H1 (cell line): ENCODE data around the gene ABI1. TPM values are rescaled to one million over a fixed set of nuclear protein-coding genes. Genes with fewer than 3 reads are reported as not detected.
"Not testable (repeated sequence)": the region's sequence is repeated elsewhere in the genome, so short reads cannot be mapped to it uniquely, and the experiment has no call there.

ENCODE experiments used
- CTCF ChIA-PET: fragments of 300-600 bp; sonication (Branson Sonifier 250); formaldehyde crosslinking; loops from one replicate; lab custom pipeline; 2021; ENCODE audit not compliant: partially characterized antibody; lab: Charles Lee
- POLR2A ChIA-PET: fragments of 300-600 bp; sonication (Branson Sonifier 250); formaldehyde crosslinking; loops from one replicate; lab custom pipeline; 2021; ENCODE audit warnings: inconsistent platforms; ENCODE audit not compliant: partially characterized antibody; lab: Charles Lee
- DNase-seq, 2 experiments: peaks; one replicate each; pipeline versions ENCODE4 v3.0.0 to v3.0.0-alpha.2; 2010 to 2022; ENCODE audit warnings: low spot score in 2 of 2, low read depth in 1 of 2, mixed read lengths in 1 of 2
- FAIRE-seq: peaks from 2 replicates; lab custom pipeline; 2011; peaks lifted over from hg19 to GRCh38; lab: Jason Lieb, UNC
- H2AFZ ChIP-seq: 2 replicates; pipeline ENCODE4 v1.8.1; 2012; ENCODE audit warnings: low read length, inconsistent platforms
- H2AK5ac ChIP-seq: 2 replicates; pipeline ENCODE4 v1.6.1; 2013; ENCODE audit warnings: low read depth, low read length
- H2BK120ac ChIP-seq: replicated peaks from 2 replicates; pipeline ENCODE3; 2013; ENCODE audit warnings: low read depth, low read length, inconsistent platforms
- H2BK12ac ChIP-seq: 2 replicates; pipeline ENCODE4 v1.6.1; 2013; ENCODE audit warnings: low read depth, low read length
- H2BK15ac ChIP-seq: 2 replicates; pipeline ENCODE4 v1.6.1; 2013; ENCODE audit warnings: low read length
- H2BK20ac ChIP-seq: 2 replicates; pipeline ENCODE4 v1.6.1; 2013; ENCODE audit warnings: low read length
- H2BK5ac ChIP-seq: 2 replicates; pipeline ENCODE4 v1.6.1; 2013; ENCODE audit warnings: low read depth, low read length
- H3K14ac ChIP-seq: 2 replicates; pipeline ENCODE4 v1.6.1; 2013; ENCODE audit warnings: inconsistent platforms; ENCODE audit not compliant: insufficient read length
- H3K18ac ChIP-seq: 2 replicates; pipeline ENCODE4 v1.6.1; 2013; ENCODE audit warnings: low read length; ENCODE audit errors: extremely low read depth
- H3K23ac ChIP-seq: 2 replicates; pipeline ENCODE4 v1.6.1; 2013; ENCODE audit warnings: inconsistent platforms; ENCODE audit not compliant: insufficient read length
- H3K23me2 ChIP-seq: 2 replicates; pipeline ENCODE4 v1.6.1; 2013; ENCODE audit warnings: low read depth, low read length
- H3K27ac ChIP-seq: 2 replicates; pipeline ENCODE4 v1.6.1; 2011; ENCODE audit warnings: low read depth, low read length, inconsistent platforms
- H3K27me3 ChIP-seq, 4 experiments: replicated peaks in 1 of 4; 1 replicate in 1 of 4; 2 replicates in 3 of 4; pipeline versions ENCODE4 v1.6.1 to v1.8.1; 2011 to 2013; ENCODE audit warnings: low read length in 3 of 4, mild to moderate bottlenecking in 3 of 4, inconsistent platforms in 2 of 4, mixed read lengths in 2 of 4, moderate library complexity in 1 of 4; ENCODE audit not compliant: control insufficient read depth in 3 of 4, insufficient read depth in 3 of 4; ENCODE audit errors: extremely low read depth in 1 of 4
- H3K36me3 ChIP-seq, 4 experiments: 2 replicates each; pipeline versions ENCODE4 v1.6.1 to v1.8.1; 2011 to 2013; ENCODE audit warnings: mild to moderate bottlenecking in 4 of 4, low read length in 3 of 4, moderate library complexity in 2 of 4, control low read depth in 1 of 4, inconsistent platforms in 1 of 4; ENCODE audit not compliant: insufficient read depth in 4 of 4, control insufficient read depth in 2 of 4
- H3K4ac ChIP-seq: replicated peaks from 2 replicates; pipeline ENCODE3; 2013; ENCODE audit warnings: low read length, low read depth, mixed read lengths, inconsistent platforms; ENCODE audit not compliant: insufficient read length
- H3K4me1 ChIP-seq, 4 experiments: replicated peaks in 1 of 4; 1 replicate in 1 of 4; 2 replicates in 3 of 4; pipeline versions ENCODE4 v1.6.1 to v1.8.1; 2011 to 2013; ENCODE audit warnings: low read length in 3 of 4, inconsistent platforms in 2 of 4, mixed read lengths in 1 of 4; ENCODE audit not compliant: insufficient read depth in 4 of 4, control insufficient read depth in 3 of 4
- H3K4me2 ChIP-seq, 2 experiments: 2 replicates each; pipeline versions ENCODE4 v1.6.1 to v1.8.1; 2011 to 2013; ENCODE audit warnings: low read depth in 2 of 2, low read length in 2 of 2, control low read depth in 1 of 2, inconsistent platforms in 1 of 2, mild to moderate bottlenecking in 1 of 2; ENCODE audit not compliant: insufficient read depth in 1 of 2
- H3K4me3 ChIP-seq, 4 experiments: fragments of 200-600, 300-600 bp in 1 of 4; sonication (generic), shearing (Covaris generic), sonication (Bioruptor Twin) in 1 of 4; 2 replicates each; pipeline versions ENCODE4 v1.5.1 to v1.8.1; 2011 to 2016; ENCODE audit warnings: low read length in 4 of 4, low read depth in 3 of 4, control low read depth in 2 of 4, inconsistent platforms in 2 of 4, mild to moderate bottlenecking in 2 of 4, mixed read lengths in 1 of 4, moderate library complexity in 1 of 4; ENCODE audit not compliant: insufficient read depth in 2 of 4; ENCODE audit errors: extremely low read depth in 1 of 4
- H3K56ac ChIP-seq: replicated peaks from 2 replicates; pipeline ENCODE3; 2013; ENCODE audit warnings: low read depth, mild to moderate bottlenecking, mixed read lengths, low read length, inconsistent platforms; ENCODE audit not compliant: insufficient read length
- H3K79me1 ChIP-seq: 2 replicates; pipeline ENCODE4 v1.6.1; 2013; ENCODE audit warnings: low read depth, low read length, control low read depth
- H3K79me2 ChIP-seq, 2 experiments: 2 replicates each; pipeline versions ENCODE4 v1.6.1 to v1.8.1; 2012 to 2013; ENCODE audit warnings: low read length in 2 of 2, mild to moderate bottlenecking in 2 of 2, inconsistent platforms in 1 of 2; ENCODE audit not compliant: insufficient read depth in 2 of 2, control insufficient read depth in 1 of 2
- H3K9ac ChIP-seq, 4 experiments: replicated peaks in 1 of 4; 1 replicate in 1 of 4; 2 replicates in 3 of 4; pipeline versions ENCODE4 v1.6.1 to v1.8.1; 2011 to 2013; ENCODE audit warnings: low read depth in 3 of 4, low read length in 3 of 4, control low read depth in 2 of 4, mild to moderate bottlenecking in 2 of 4, moderate library complexity in 2 of 4, inconsistent platforms in 1 of 4; ENCODE audit errors: extremely low read depth in 1 of 4
- H3K9me3 ChIP-seq, 2 experiments: 2 replicates each; pipeline versions ENCODE4 v1.6.1 to v1.8.1; 2012 to 2013; ENCODE audit warnings: mild to moderate bottlenecking in 2 of 2, moderate library complexity in 2 of 2, control low read depth in 1 of 2, inconsistent platforms in 1 of 2, low read depth in 1 of 2, low read length in 1 of 2, mixed read lengths in 1 of 2; ENCODE audit not compliant: insufficient read depth in 2 of 2
- H4K20me1 ChIP-seq, 2 experiments: replicated peaks in 1 of 2; 2 replicates each; pipeline versions ENCODE3 to v1.8.1; 2011 to 2013; ENCODE audit warnings: inconsistent platforms in 2 of 2, low read length in 2 of 2, mild to moderate bottlenecking in 1 of 2; ENCODE audit not compliant: insufficient read depth in 2 of 2, control insufficient read depth in 1 of 2
- H4K5ac ChIP-seq: 2 replicates; pipeline ENCODE4 v1.6.1; 2013; ENCODE audit warnings: low read length, low read depth, mixed read lengths, inconsistent platforms; ENCODE audit not compliant: insufficient read length
- H4K8ac ChIP-seq: 2 replicates; pipeline ENCODE4 v1.8.0; 2013; ENCODE audit warnings: mild to moderate bottlenecking, moderate library complexity, low read length, inconsistent platforms; ENCODE audit not compliant: insufficient read depth; ENCODE audit errors: extremely low read depth
- H4K91ac ChIP-seq: replicated peaks from 2 replicates; pipeline ENCODE3; 2013; ENCODE audit warnings: low read length, mixed read lengths, inconsistent platforms; ENCODE audit not compliant: insufficient read length
- WGBS, 2 experiments: shearing (Covaris generic) in 1 of 2; methylation state at CpG; one replicate each; pipeline versions ENCODE4 v1.1.6 to v1.1.7; 2013 to 2015; ENCODE audit warnings: low lambda C conversion rate in 2 of 2, mixed read lengths in 2 of 2, inconsistent platforms in 1 of 2, low coverage in 1 of 2, missing lambda C conversion rate in 1 of 2; ENCODE audit not compliant: insufficient replicate concordance in 2 of 2, insufficient coverage in 1 of 2, insufficient read length in 1 of 2; ENCODE audit errors: extremely low coverage in 1 of 2, missing lambda C conversion rate in 1 of 2; 5-methylcytosine and 5-hydroxymethylcytosine counted together
- polyA plus RNA-seq, 7 experiments: library from polyadenylated mRNA; depleted of rRNA in 3 of 7; stranded (reverse) in 5 of 7; unstranded in 2 of 7; fragments of >200 nt in 5 of 7; fragments of 200-250 nt in 2 of 7; gene quantifications; 1 replicate in 5 of 7; 2 replicates in 1 of 7; 4 replicates in 1 of 7; pipeline versions ENCODE4 v1.2.1 to v1.2.3, GENCODE V29; 2011 to 2013; ENCODE audit warnings: missing spikeins in 2 of 7, mixed read lengths in 2 of 7
- total RNA-seq: library from RNA; stranded (reverse); fragmentation: NEBNext Ultra II Directional; extraction: Animal tissue kit (Norgen Biotek cat#: 25700); gene quantifications from 2 replicates; pipeline ENCODE4 v1.2.1, GENCODE V29; 2021

ABI1 gene
- total and polyA plus RNA-seq, 2 of the 8 experiments (the other 6 are each of a cell fraction or from before 2014, with no cell fraction given): 35.4 to 37.0 TPM

DNA sequence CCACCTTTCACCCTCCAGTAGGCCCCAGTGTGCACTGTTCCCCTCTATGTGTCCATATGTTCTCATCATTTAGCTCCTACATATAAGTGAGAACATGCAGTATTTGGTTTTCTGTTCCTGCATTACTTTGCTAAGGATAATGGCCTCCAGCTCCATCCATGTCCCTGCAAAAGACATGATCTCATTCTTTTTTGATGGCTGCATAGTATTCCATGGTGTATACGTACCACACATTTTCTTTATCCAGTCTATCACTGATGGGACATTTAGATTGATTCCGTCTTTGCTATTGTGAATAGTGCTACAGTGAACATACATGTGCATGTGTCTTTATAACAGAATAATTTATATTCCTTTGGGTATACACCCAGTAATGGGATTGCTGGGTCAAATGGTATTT is 71.0 kb downstream of the ABI1 start:
- H2BK15ac ChIP-seq, H4K8ac ChIP-seq, H3K14ac ChIP-seq, H3K56ac ChIP-seq, H3K4ac ChIP-seq, FAIRE-seq, H3K27me3 ChIP-seq, POLR2A ChIA-PET, H2AK5ac ChIP-seq, H2BK120ac ChIP-seq, H3K36me3 ChIP-seq, H2BK20ac ChIP-seq, H3K4me1 ChIP-seq, H3K4me2 ChIP-seq, H3K9ac ChIP-seq, H3K9me3 ChIP-seq, H3K27ac ChIP-seq, H3K79me1 ChIP-seq, H3K23me2 ChIP-seq, H2BK5ac ChIP-seq, H4K91ac ChIP-seq, H2AFZ ChIP-seq, H4K5ac ChIP-seq, H3K18ac ChIP-seq, DNase-seq, H2BK12ac ChIP-seq, H3K23ac ChIP-seq, H4K20me1 ChIP-seq, H3K4me3 ChIP-seq: not testable (repeated sequence)
- WGBS, 2 experiments: 94% methylated on average over 2 of the region's 2 CpGs; no CpG with 5 or more reads in 1 of the 2 experiments
- CTCF ChIA-PET: interaction anchor here (1.0 to 1.8 kb wide), 3 partner anchors 9 to 64 kb away, joined by 4 to 6 read pairs (median 4); no protein-coding TSS in a partner anchor
- H3K79me2 ChIP-seq: peaks cover 0 to 42% of the 10 kb centered on the region in 2 experiments; a peak in 2 of 4 replicates
